HL-60 (cell line): ENCODE results near the gene DDAH1.

Experiments
- DNase-seq, 2 experiments: peaks; one replicate each; pipeline ENCODE4 v3.0.0-alpha.2; 2010 to 2020; ENCODE audit warnings: low read depth in 1 of 2, low spot score in 1 of 2
- H3K27ac ChIP-seq: fragments of 250-450 bp; sonication (Bioruptor Pico); replicated peaks from 2 replicates; pipeline ENCODE4 v1.5.1; 2020; ENCODE audit warnings: mild to moderate bottlenecking, moderate library complexity
- H3K27me3 ChIP-seq: fragments of 250-450 bp; sonication (Bioruptor Pico); 2 replicates; pipeline ENCODE4 v1.5.1; 2021; ENCODE audit warnings: mild to moderate bottlenecking, moderate library complexity; ENCODE audit not compliant: insufficient read depth, poor library complexity, severe bottlenecking
- H3K4me3 ChIP-seq: replicated peaks from 2 replicates; pipeline ENCODE4 v1.5.1; 2011; ENCODE audit warnings: mild to moderate bottlenecking, control low read depth, low read length; ENCODE audit not compliant: insufficient read depth
- CTCF ChIP-seq: IDR thresholded peaks from one replicate; pipeline ENCODE4 v1.5.1; 2011; ENCODE audit warnings: low read length, control low read depth, inconsistent platforms; ENCODE audit not compliant: insufficient read depth
- GABPA ChIP-seq: IDR thresholded peaks from 2 replicates; pipeline ENCODE4 v1.6.1; 2012; ENCODE audit warnings: low read depth
- POLR2AphosphoS5 ChIP-seq: IDR thresholded peaks from 2 replicates; pipeline ENCODE4 v1.6.1; 2012; ENCODE audit warnings: low read depth
- REST ChIP-seq: IDR thresholded peaks from 2 replicates; pipeline ENCODE4 v1.6.1; 2012; ENCODE audit warnings: low read depth; ENCODE audit not compliant: insufficient replicate concordance
- SPI1 ChIP-seq: IDR thresholded peaks from 2 replicates; pipeline ENCODE4 v1.6.1; 2012; ENCODE audit warnings: low read depth, mild to moderate bottlenecking, borderline replicate concordance

DDAH1 gene

GRCh38 chr1:85502625-85503083 lies 37.7 kb upstream of the DDAH1 start:
- Histone ChIP-seq H3K27ac (no peak overlapping the region), H3K27me3 (no peaks in the 10 kb centered on the region), H3K4me3 (no peak overlapping the region)
- DNase-seq = peak in 1 of 2 experiments; percentile 8
- TF ChIP-seq SPI1 (no peak), CTCF (no peak), POLR2AphosphoS5 (no peak), GABPA (no peak), REST (no peak)

- Histone ChIP-seq H3K27me3 (no peaks in the 10 kb centered on the region), H3K27ac (no peak overlapping the region), H3K4me3 (no peak overlapping the region)
- TF ChIP-seq SPI1 = no peak
- TF ChIP-seq POLR2AphosphoS5 = no peak
- no peak for TF ChIP-seq GABPA
- no peak for TF ChIP-seq REST
- no peak for TF ChIP-seq CTCF
- no peak for DNase-seq
Observed at GRCh38 chr1:85502171-85502570, 37.2 kb upstream of the DDAH1 start.

GRCh38 chr1:85501355-85501898 lies 36.5 kb upstream of the DDAH1 start:
- DNase-seq = no peak
- Histone ChIP-seq H3K27ac (no peak overlapping the region), H3K27me3 (no peaks in the 10 kb centered on the region), H3K4me3 (no peak overlapping the region)
- no peak for TF ChIP-seq GABPA
- no peak for TF ChIP-seq SPI1
- TF ChIP-seq POLR2AphosphoS5 = no peak
- TF ChIP-seq REST = no peak
- no peak for TF ChIP-seq CTCF
